GM23248 (cell line): ENCODE measurements around the gene PHKA2.

ENCODE experiments used
- EZH2 ChIP-seq: fragments of 200-600 bp; sonication (generic); IDR thresholded peaks from 2 replicates; pipeline ENCODE4 v1.6.1; 2018; ENCODE audit warnings: antibody characterized with exemption, mild to moderate bottlenecking; ENCODE audit not compliant: insufficient read depth, poor library complexity, severe bottlenecking
- EZH2phosphoT487 ChIP-seq: fragments of 200-600 bp; sonication (generic); IDR thresholded peaks from 2 replicates; pipeline ENCODE4 v1.6.1; 2018; ENCODE audit warnings: antibody characterized with exemption, moderate library complexity, mild to moderate bottlenecking, low read depth; ENCODE audit not compliant: insufficient read depth

- TF ChIP-seq EZH2phosphoT487, result no peak
- TF ChIP-seq EZH2, result no peak
Observed at GRCh38 chrX:18941896-18942295, 42.0 kb downstream of the PHKA2 start.
